ENCODE measurements around the gene SETD5.

SETD5 gene

DNA sequence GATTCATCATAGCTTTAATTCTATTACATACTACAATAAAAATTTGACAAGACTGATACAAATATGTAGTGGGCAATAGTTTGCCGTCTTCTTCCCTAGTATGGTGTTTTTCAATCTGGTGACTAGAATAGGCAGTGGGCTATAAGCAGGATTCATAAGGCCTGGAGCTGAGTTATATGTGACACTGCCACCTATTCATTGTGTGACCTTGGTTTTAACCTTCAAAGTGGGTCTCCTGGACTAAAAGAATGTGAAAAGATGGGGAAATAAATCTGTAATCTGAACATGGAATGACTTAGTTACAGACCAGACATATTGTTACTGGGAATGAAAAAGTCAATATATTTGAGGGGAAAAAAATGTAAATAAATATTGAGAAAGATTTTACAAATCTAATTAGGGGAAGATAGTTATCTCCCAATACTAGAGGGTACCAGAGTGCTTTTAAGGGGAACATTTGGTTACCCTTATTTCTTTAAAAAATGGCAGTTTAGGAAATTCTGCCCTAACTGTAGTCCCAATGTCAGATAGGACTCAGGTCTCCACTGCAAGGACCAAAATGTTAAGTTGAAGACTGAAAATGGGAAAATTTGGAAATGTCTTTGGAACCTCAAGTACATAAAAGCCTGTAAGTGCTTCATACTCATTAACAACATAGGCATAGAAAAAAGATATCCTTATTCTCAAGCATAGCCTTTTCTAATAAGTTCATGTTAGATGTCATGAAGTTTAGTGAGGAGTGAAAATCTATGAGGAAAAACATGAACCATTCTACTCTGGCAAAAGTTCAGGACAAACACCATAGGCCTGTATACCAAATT, 10.7 kb upstream of the SETD5 start:
- H3K4ac ChIP-seq (ENCODE audit: low read depth, low read length) = no peak overlapping the region
- H2AK5ac ChIP-seq (ENCODE audit: low read length) = no peak overlapping the region
- H2AFZ ChIP-seq (ENCODE audit: insufficient read depth, low read length, poor library complexity) = no peak overlapping the region
- H2BK120ac ChIP-seq (ENCODE audit: insufficient read depth, low read length, poor library complexity) = no peak overlapping the region
- H3K14ac ChIP-seq (ENCODE audit: low read length) = no peak overlapping the region
- H2BK5ac ChIP-seq (ENCODE audit: low read depth, low read length, poor library complexity) = no peak overlapping the region
- peaks cover 3% of the 10 kb centered on the region for H3K79me2 ChIP-seq (ENCODE audit: control insufficient read depth, insufficient read depth, low read length, poor library complexity)
- peaks cover 14 to 44% of the 10 kb centered on the region in 2 experiments for H3K36me3 ChIP-seq (ENCODE audit: control insufficient read depth in 1 of 2, insufficient read depth in 2 of 2, low read length in 2 of 2)
- H4K91ac ChIP-seq (ENCODE audit: low read depth, low read length) = no peak overlapping the region
- H3K27ac ChIP-seq (ENCODE audit: low read depth, low read length) = no peak overlapping the region
- H3K9ac ChIP-seq (ENCODE audit: low read length) = no peak overlapping the region
- no peak overlapping the region for H3K4me2 ChIP-seq (ENCODE audit: low read length)
- no peak overlapping the region for H3K23ac ChIP-seq (ENCODE audit: low read length)
- H4K12ac ChIP-seq (ENCODE audit: low read depth, low read length) = no peak overlapping the region
- H2BK12ac ChIP-seq (ENCODE audit: low read length) = no peak overlapping the region
- H3K79me1 ChIP-seq (ENCODE audit: low read length) = no peaks in the 10 kb centered on the region
- no peak overlapping the region for H3K18ac ChIP-seq (ENCODE audit: low read length)
- no peak for DNase-seq
- no peaks in the 10 kb centered on the region for H3K27me3 ChIP-seq (ENCODE audit: insufficient read depth, low read length)
- H3K9me3 ChIP-seq (ENCODE audit: insufficient read depth, low read depth, low read length) = no peaks in the 10 kb centered on the region
- no CpG with 5 or more reads among the region's 1 CpG for WGBS (ENCODE audit: extremely low coverage, insufficient coverage, insufficient read length)
- no peak overlapping the region for H3K4me3 ChIP-seq (ENCODE audit: low read depth, low read length)
- no peaks in the 10 kb centered on the region for H3K4me1 ChIP-seq (ENCODE audit: control insufficient read depth in 1 of 2, insufficient read depth in 2 of 2, low read length in 2 of 2)
- no peak overlapping the region for H4K8ac ChIP-seq (ENCODE audit: low read depth, low read length)

DNA sequence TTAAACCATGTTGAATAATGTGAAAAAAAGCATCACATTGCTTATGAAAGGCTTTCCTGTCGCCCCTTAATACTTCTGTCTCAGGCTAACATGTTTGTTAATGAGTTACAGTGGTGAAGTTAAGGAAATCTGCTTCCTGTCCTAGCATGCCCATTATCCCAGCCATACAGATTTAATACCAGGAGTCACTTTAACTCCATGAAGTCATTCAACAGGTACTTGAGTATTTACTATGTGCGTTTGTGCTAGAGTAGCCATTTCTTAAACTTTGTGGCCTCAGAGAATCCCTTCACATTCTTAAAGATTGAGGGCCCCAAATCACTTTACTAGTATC, 10.1 kb upstream of the SETD5 start:
- Histone ChIP-seq H3K4me2 (ENCODE audit: low read length) (no peak overlapping the region), H2AFZ (ENCODE audit: insufficient read depth, low read length, poor library complexity) (no peak overlapping the region), H3K27me3 (ENCODE audit: insufficient read depth, low read length) (no peaks in the 10 kb centered on the region), H4K12ac (ENCODE audit: low read depth, low read length) (no peak overlapping the region), H3K4me1 (ENCODE audit: control insufficient read depth in 1 of 2, insufficient read depth in 2 of 2, low read length in 2 of 2) (no peaks in the 10 kb centered on the region), H3K9me3 (ENCODE audit: insufficient read depth, low read depth, low read length) (no peaks in the 10 kb centered on the region), H2AK5ac (ENCODE audit: low read length) (no peak overlapping the region), H3K18ac (ENCODE audit: low read length) (no peak overlapping the region), H3K14ac (ENCODE audit: low read length) (no peak overlapping the region), H2BK12ac (ENCODE audit: low read length) (no peak overlapping the region), H3K36me3 (ENCODE audit: control insufficient read depth in 1 of 2, insufficient read depth in 2 of 2, low read length in 2 of 2) (peaks cover 14 to 44% of the 10 kb centered on the region in 2 experiments), H3K4me3 (ENCODE audit: low read depth, low read length) (no peak overlapping the region), H3K4ac (ENCODE audit: low read depth, low read length) (no peak overlapping the region), H3K79me1 (ENCODE audit: low read length) (no peaks in the 10 kb centered on the region), H3K79me2 (ENCODE audit: control insufficient read depth, insufficient read depth, low read length, poor library complexity) (peaks cover 3% of the 10 kb centered on the region), H2BK5ac (ENCODE audit: low read depth, low read length, poor library complexity) (no peak overlapping the region), H4K8ac (ENCODE audit: low read depth, low read length) (no peak overlapping the region), H3K23ac (ENCODE audit: low read length) (no peak overlapping the region), H3K9ac (ENCODE audit: low read length) (no peak overlapping the region), H3K27ac (ENCODE audit: low read depth, low read length) (no peak overlapping the region), H4K91ac (ENCODE audit: low read depth, low read length) (no peak overlapping the region), H2BK120ac (ENCODE audit: insufficient read depth, low read length, poor library complexity) (no peak overlapping the region)
- WGBS (ENCODE audit: extremely low coverage, insufficient coverage, insufficient read length) = no CpG with 5 or more reads among the region's 2 CpGs
- DNase-seq = no peak

DNA sequence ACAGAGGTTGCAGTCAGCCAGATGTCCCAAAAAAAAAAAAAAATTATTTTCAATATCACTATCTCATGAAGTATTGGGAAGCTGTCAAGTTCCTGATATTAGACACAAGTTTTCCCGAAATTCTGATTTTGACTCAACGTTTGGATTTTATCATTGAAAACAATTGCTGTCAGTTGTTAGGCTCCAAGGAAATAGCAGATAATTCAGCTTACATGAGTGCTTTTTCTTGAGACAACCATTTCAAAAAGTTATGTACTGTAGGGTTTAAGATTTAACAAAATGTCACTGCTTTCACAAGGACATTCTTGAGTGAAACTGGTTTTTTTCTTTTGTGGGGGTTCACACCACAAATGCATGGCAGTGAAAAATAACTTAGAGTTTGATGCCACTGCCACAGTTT, 9.3 kb upstream of the SETD5 start:
- no peak overlapping the region for H4K91ac ChIP-seq (ENCODE audit: low read depth, low read length)
- no peaks in the 10 kb centered on the region for H3K79me1 ChIP-seq (ENCODE audit: low read length)
- WGBS (ENCODE audit: extremely low coverage, insufficient coverage, insufficient read length) = no CpG with 5 or more reads among the region's 2 CpGs
- no peak overlapping the region for H2AK5ac ChIP-seq (ENCODE audit: low read length)
- H4K12ac ChIP-seq (ENCODE audit: low read depth, low read length) = no peak overlapping the region
- peaks cover 3% of the 10 kb centered on the region for H3K79me2 ChIP-seq (ENCODE audit: control insufficient read depth, insufficient read depth, low read length, poor library complexity)
- H3K23ac ChIP-seq (ENCODE audit: low read length) = no peak overlapping the region
- no peaks in the 10 kb centered on the region for H3K27me3 ChIP-seq (ENCODE audit: insufficient read depth, low read length)
- H3K4me1 ChIP-seq (ENCODE audit: control insufficient read depth in 1 of 2, insufficient read depth in 2 of 2, low read length in 2 of 2) = no peaks in the 10 kb centered on the region
- H3K4me3 ChIP-seq (ENCODE audit: low read depth, low read length) = no peak overlapping the region
- no peaks in the 10 kb centered on the region for H3K9me3 ChIP-seq (ENCODE audit: insufficient read depth, low read depth, low read length)
- H3K36me3 ChIP-seq (ENCODE audit: control insufficient read depth in 1 of 2, insufficient read depth in 2 of 2, low read length in 2 of 2) = peaks cover 14 to 42% of the 10 kb centered on the region in 2 experiments
- H3K18ac ChIP-seq (ENCODE audit: low read length) = no peak overlapping the region
- H3K4me2 ChIP-seq (ENCODE audit: low read length) = no peak overlapping the region
- H3K4ac ChIP-seq (ENCODE audit: low read depth, low read length) = no peak overlapping the region
- no peak overlapping the region for H4K8ac ChIP-seq (ENCODE audit: low read depth, low read length)
- H3K9ac ChIP-seq (ENCODE audit: low read length) = no peak overlapping the region
- H2BK5ac ChIP-seq (ENCODE audit: low read depth, low read length, poor library complexity) = no peak overlapping the region
- H3K14ac ChIP-seq (ENCODE audit: low read length) = no peak overlapping the region
- H2BK12ac ChIP-seq (ENCODE audit: low read length) = no peak overlapping the region
- no peak overlapping the region for H2AFZ ChIP-seq (ENCODE audit: insufficient read depth, low read length, poor library complexity)
- DNase-seq = no peak
- no peak overlapping the region for H2BK120ac ChIP-seq (ENCODE audit: insufficient read depth, low read length, poor library complexity)
- H3K27ac ChIP-seq (ENCODE audit: low read depth, low read length) = no peak overlapping the region

DNA sequence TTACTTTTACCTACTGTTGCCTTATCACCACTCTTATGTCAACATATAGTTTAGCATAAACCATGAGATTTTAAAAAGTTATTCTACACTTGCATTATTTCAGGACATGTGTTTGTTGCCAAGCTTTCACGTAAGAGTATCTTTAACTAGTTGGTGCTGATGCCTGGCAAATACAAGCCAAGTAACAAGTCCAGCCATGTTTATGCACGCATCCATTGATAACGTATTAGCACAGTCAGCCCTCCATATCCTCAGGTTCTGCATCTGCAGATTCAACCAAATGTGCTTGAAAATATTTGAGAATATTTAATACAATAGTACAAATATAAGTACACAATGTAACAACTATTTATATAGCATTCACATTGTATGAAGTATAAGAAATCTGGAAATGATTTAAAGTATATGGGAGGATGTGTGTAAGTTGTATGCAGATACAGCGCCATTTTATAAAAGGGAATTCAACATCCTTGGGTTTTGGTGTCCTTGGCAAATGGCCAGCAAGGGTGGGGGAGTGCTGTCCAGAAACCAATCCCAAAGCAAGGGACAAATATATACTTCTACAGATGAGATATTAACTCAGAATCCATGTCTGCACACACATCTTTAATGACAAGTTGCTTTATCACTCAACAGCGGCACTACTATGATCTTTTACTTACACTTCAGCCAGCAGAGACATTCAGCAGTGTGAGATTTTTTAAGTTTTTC, 8.7 kb upstream of the SETD5 start:
- peaks cover 7% of the 10 kb centered on the region for H3K79me2 ChIP-seq (ENCODE audit: control insufficient read depth, insufficient read depth, low read length, poor library complexity)
- no peak overlapping the region for H2AFZ ChIP-seq (ENCODE audit: insufficient read depth, low read length, poor library complexity)
- H4K12ac ChIP-seq (ENCODE audit: low read depth, low read length) = no peak overlapping the region
- no peak for DNase-seq
- H2AK5ac ChIP-seq (ENCODE audit: low read length) = no peak overlapping the region
- H3K27ac ChIP-seq (ENCODE audit: low read depth, low read length) = no peak overlapping the region
- no peak overlapping the region for H3K23ac ChIP-seq (ENCODE audit: low read length)
- no peak overlapping the region for H4K91ac ChIP-seq (ENCODE audit: low read depth, low read length)
- no peak overlapping the region for H2BK120ac ChIP-seq (ENCODE audit: insufficient read depth, low read length, poor library complexity)
- H2BK5ac ChIP-seq (ENCODE audit: low read depth, low read length, poor library complexity) = no peak overlapping the region
- H3K79me1 ChIP-seq (ENCODE audit: low read length) = no peaks in the 10 kb centered on the region
- H3K9me3 ChIP-seq (ENCODE audit: insufficient read depth, low read depth, low read length) = no peaks in the 10 kb centered on the region
- peaks cover 18 to 46% of the 10 kb centered on the region in 2 experiments for H3K36me3 ChIP-seq (ENCODE audit: control insufficient read depth in 1 of 2, insufficient read depth in 2 of 2, low read length in 2 of 2)
- H3K4me3 ChIP-seq (ENCODE audit: low read depth, low read length) = no peak overlapping the region
- H4K8ac ChIP-seq (ENCODE audit: low read depth, low read length) = no peak overlapping the region
- no CpG with 5 or more reads among the region's 5 CpGs for WGBS (ENCODE audit: extremely low coverage, insufficient coverage, insufficient read length)
- H3K27me3 ChIP-seq (ENCODE audit: insufficient read depth, low read length) = no peaks in the 10 kb centered on the region
- no peak overlapping the region for H3K18ac ChIP-seq (ENCODE audit: low read length)
- no peak overlapping the region for H2BK12ac ChIP-seq (ENCODE audit: low read length)
- no peak overlapping the region for H3K9ac ChIP-seq (ENCODE audit: low read length)
- H3K14ac ChIP-seq (ENCODE audit: low read length) = no peak overlapping the region
- H3K4me2 ChIP-seq (ENCODE audit: low read length) = no peak overlapping the region
- no peaks in the 10 kb centered on the region for H3K4me1 ChIP-seq (ENCODE audit: control insufficient read depth in 1 of 2, insufficient read depth in 2 of 2, low read length in 2 of 2)
- H3K4ac ChIP-seq (ENCODE audit: low read depth, low read length) = no peak overlapping the region
